Gastrocnemius medialis (tissue), 4 donors: ENCODE results near the gene VAV2.

Experiments
- CTCF ChIP-seq, 5 experiments: fragments of 450-650 bp in 3 of 5; fragments of 200-600 bp in 2 of 5; sonication (generic) in 2 of 5; IDR thresholded peaks in 4 of 5; conservative IDR thresholded peaks in 1 of 5; 1 replicate in 4 of 5; 2 replicates in 1 of 5; pipeline ENCODE4 v1.5.1; 2016 to 2019; ENCODE audit warnings: antibody characterized with exemption in 5 of 5, mild to moderate bottlenecking in 3 of 5, moderate library complexity in 3 of 5
- POLR2A ChIP-seq, 2 donors: fragments of 450-650 bp; IDR thresholded peaks; one replicate each; pipeline ENCODE4 v1.6.1; 2017; ENCODE audit warnings: antibody characterized with exemption in 2 of 2, mild to moderate bottlenecking in 2 of 2, moderate library complexity in 2 of 2

- no peak for TF ChIP-seq CTCF (IDR thresholded peaks at IDR 0.05 in 4 of 5, conservative IDR thresholded peaks at IDR 0.05 in 1 of 5)
- no peak for TF ChIP-seq POLR2A (IDR thresholded peaks at IDR 0.05)
These were observed 179.9 kb downstream of the VAV2 start for GRCh38 chr9:133812077-133812868.
